Measurements from ENCODE around the gene RASD1.

The RASD1 gene

GRCh38 chr17:17506893-17507464, 10.8 kb upstream of the RASD1 start:
- no peak overlapping the region for H3K9ac ChIP-seq (ENCODE audit: low read length)
- H3K4me2 ChIP-seq (ENCODE audit: low read depth, low read length) = no peak overlapping the region

GRCh38 chr17:17506181-17506741, 10.1 kb upstream of the RASD1 start:
- Histone ChIP-seq H3K9me2 (replicated peaks; ENCODE audit: insufficient read depth, low read length) (no peaks in the 10 kb centered on the region), H3K9ac (ENCODE audit: low read length) (no peak overlapping the region), H3K4me1 (ENCODE audit: low read length) (no peaks in the 10 kb centered on the region), H3K4me2 (ENCODE audit: low read depth, low read length) (no peak overlapping the region), H4K20me1 (ENCODE audit: insufficient read depth, low read length) (no peaks in the 10 kb centered on the region), H3F3A (ENCODE audit: insufficient read depth, low read length) (no peaks in the 10 kb centered on the region), H2AFZ (ENCODE audit: low read length) (no peak overlapping the region), H3K36me3 (replicated peaks; ENCODE audit: insufficient read depth, low read length) (no peaks in the 10 kb centered on the region), H3K79me2 (ENCODE audit: low read length) (no peaks in the 10 kb centered on the region), H3K9me3 (replicated peaks; ENCODE audit: insufficient read depth, low read length) (no peaks in the 10 kb centered on the region), H3K27me3 (replicated peaks; ENCODE audit: insufficient read depth, low read length) (no peaks in the 10 kb centered on the region), H3K27ac (ENCODE audit: low read length) (no peak overlapping the region), H3K4me3 (ENCODE audit: low read length) (no peak overlapping the region)
- DNase-seq = no peak
- TF ChIP-seq EZH2 (optimal IDR thresholded peaks at IDR 0.05; ENCODE audit: low read depth, low read length) (no peak), EZH2phosphoT487 (IDR thresholded peaks at IDR 0.05; ENCODE audit: low read length) (no peak), CTCF (IDR thresholded peaks at IDR 0.05; ENCODE audit: low read length) (no peak)

More at GRCh38 chr17:17506893-17507464, 10.8 kb upstream of the RASD1 start:
- Histone ChIP-seq H3K4me3 (ENCODE audit: low read length) (no peak overlapping the region), H4K20me1 (ENCODE audit: insufficient read depth, low read length) (no peaks in the 10 kb centered on the region), H3F3A (ENCODE audit: insufficient read depth, low read length) (no peaks in the 10 kb centered on the region), H3K79me2 (ENCODE audit: low read length) (no peaks in the 10 kb centered on the region), H3K27me3 (replicated peaks; ENCODE audit: insufficient read depth, low read length) (no peaks in the 10 kb centered on the region), H3K36me3 (replicated peaks; ENCODE audit: insufficient read depth, low read length) (no peaks in the 10 kb centered on the region), H3K27ac (ENCODE audit: low read length) (no peak overlapping the region), H3K9me2 (replicated peaks; ENCODE audit: insufficient read depth, low read length) (no peaks in the 10 kb centered on the region), H2AFZ (ENCODE audit: low read length) (no peak overlapping the region), H3K9me3 (replicated peaks; ENCODE audit: insufficient read depth, low read length) (no peaks in the 10 kb centered on the region), H3K4me1 (ENCODE audit: low read length) (no peaks in the 10 kb centered on the region)
- no peak for DNase-seq
- TF ChIP-seq EZH2 (optimal IDR thresholded peaks at IDR 0.05; ENCODE audit: low read depth, low read length) (no peak), EZH2phosphoT487 (IDR thresholded peaks at IDR 0.05; ENCODE audit: low read length) (no peak), CTCF (IDR thresholded peaks at IDR 0.05; ENCODE audit: low read length) (no peak)

GRCh38 chr17:17505610-17506171, 9.5 kb upstream of the RASD1 start:
- H4K20me1 ChIP-seq (ENCODE audit: insufficient read depth, low read length) = no peaks in the 10 kb centered on the region
- no peak overlapping the region for H3K27ac ChIP-seq (ENCODE audit: low read length)
- H3K9ac ChIP-seq (ENCODE audit: low read length) = no peak overlapping the region
- H3K79me2 ChIP-seq (ENCODE audit: low read length) = no peaks in the 10 kb centered on the region
- no peaks in the 10 kb centered on the region for H3K4me1 ChIP-seq (ENCODE audit: low read length)
- H3K9me3 ChIP-seq (replicated peaks; ENCODE audit: insufficient read depth, low read length) = no peaks in the 10 kb centered on the region
- H3F3A ChIP-seq (ENCODE audit: insufficient read depth, low read length) = no peaks in the 10 kb centered on the region
- H3K36me3 ChIP-seq (replicated peaks; ENCODE audit: insufficient read depth, low read length) = no peaks in the 10 kb centered on the region
- DNase-seq = no peak
- no peaks in the 10 kb centered on the region for H3K9me2 ChIP-seq (replicated peaks; ENCODE audit: insufficient read depth, low read length)
- H3K4me3 ChIP-seq (ENCODE audit: low read length) = no peak overlapping the region
- TF ChIP-seq CTCF (IDR thresholded peaks at IDR 0.05; ENCODE audit: low read length) (no peak), EZH2phosphoT487 (IDR thresholded peaks at IDR 0.05; ENCODE audit: low read length) (no peak), EZH2 (optimal IDR thresholded peaks at IDR 0.05; ENCODE audit: low read depth, low read length) (no peak)
- H3K27me3 ChIP-seq (replicated peaks; ENCODE audit: insufficient read depth, low read length) = no peaks in the 10 kb centered on the region
- H2AFZ ChIP-seq (ENCODE audit: low read length) = no peak overlapping the region
- no peak overlapping the region for H3K4me2 ChIP-seq (ENCODE audit: low read depth, low read length)

Measured in MM.1S (cell line).